Endometrial microvascular endothelial cells (primary cell): ENCODE measurements around the gene S1PR1. TPM values are rescaled to one million over a fixed set of nuclear protein-coding genes. Genes with fewer than 3 reads are reported as not detected.
"Not testable (repeated sequence)": the region's sequence is repeated elsewhere in the genome, so short reads cannot be mapped to it uniquely, and the experiment has no call there.

Experiments
- in situ Hi-C: cut with HindIII; loops from 2 replicates; pipeline ENCODE4 v1.10.0; 2017; ENCODE audit warnings: low sequenced_read_pairs, low pct_unique_long_range_greater_than_20kb; ENCODE audit errors: inconsistent ontology term
- total RNA-seq: library from RNA; depleted of rRNA; stranded (reverse); fragments of >200 nt; gene quantifications from one replicate; pipeline ENCODE4 v1.2.3, GENCODE V29; 2015; ENCODE audit errors: inconsistent ontology term

Gene S1PR1
- 332 TPM for total RNA-seq

DNA sequence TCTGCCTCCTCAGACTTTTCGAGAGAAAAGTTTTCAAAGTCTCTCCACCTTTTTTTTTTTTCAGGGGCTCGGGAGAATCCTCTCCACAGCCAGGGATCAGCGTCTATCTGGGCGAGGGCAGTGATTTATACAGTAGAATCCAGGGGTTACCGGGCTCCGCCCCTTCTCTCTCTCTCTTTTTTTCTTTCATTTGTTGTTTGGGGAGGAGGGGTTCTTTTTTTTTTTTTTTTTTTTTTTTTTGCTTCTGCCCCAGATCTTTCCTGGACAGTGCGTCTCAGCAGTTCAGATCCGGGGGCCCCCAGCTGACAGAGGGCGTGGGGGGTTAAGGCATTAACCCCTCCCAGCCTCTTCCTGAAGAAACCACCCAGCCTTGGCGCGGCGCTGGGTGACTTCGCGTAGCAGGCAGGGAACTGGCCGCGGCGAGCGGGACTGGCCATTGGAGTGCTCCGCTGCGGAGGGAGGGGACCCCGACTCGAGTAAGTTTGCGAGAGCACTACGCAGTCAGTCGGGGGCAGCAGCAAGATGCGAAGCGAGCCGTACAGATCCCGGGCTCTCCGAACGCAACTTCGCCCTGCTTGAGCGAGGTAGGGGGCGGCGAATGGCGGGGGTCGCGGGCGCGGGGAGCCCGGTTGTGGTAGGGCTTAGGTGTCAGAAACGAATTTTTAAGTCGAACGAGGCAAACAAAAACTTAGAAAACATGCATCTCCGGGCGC, at the start of gene S1PR1:
Gene S1PR1 (plus strand): TSS at position 504 of the 713 bp plus-strand sequence. CDS start 1,966 bp downstream, outside the sequence.
- in situ Hi-C loops: no loop called here

DNA sequence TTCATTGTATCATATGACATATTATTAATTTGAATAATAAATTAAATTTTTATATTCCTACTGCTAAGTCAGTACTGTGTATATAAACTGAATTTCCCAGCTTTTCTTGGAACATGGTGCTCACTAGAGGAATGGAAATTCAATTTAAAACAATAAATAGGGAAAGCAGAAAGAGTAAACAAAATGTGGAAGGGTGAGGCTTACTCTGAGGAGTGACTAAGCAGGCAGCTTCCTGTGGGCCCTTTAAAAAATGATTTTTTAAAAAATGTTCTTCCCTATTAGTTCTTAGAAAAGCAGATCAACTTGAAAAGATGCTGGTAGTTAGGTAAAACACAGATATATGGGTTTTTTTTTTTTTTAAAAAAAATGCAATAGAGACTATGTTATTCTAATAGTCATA, 49.5 kb upstream of the S1PR1 start:
- in situ Hi-C loops: no loop called here

- in situ Hi-C loops: no loop called here
These were observed 48.5 kb upstream of the S1PR1 start for GRCh38 chr1:101188331-101188730.

- in situ Hi-C loops: not testable (repeated sequence)
These were observed 47.9 kb upstream of the S1PR1 start for GRCh38 chr1:101188968-101189367.

DNA sequence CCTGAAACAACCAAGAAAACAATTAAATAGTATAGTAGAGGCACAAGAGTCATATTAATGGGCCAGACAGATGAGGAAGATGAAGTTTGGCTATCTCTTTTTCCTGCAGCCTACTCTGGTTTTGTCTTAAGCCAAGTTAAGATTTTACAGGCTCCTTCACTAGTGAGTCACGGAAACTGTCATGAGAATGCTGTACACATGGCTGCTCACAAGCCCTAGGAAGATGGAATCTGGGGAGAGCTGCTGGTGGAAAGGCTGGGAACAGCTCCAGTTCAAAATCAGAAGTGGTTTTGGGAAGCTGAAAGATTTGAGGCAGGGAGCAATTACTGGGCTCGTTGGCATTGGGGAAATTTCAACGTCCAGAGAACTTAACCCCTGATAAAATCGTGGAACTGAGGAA, 46.4 kb upstream of the S1PR1 start:
- in situ Hi-C loops: no loop called here

GRCh38 chr1:101191049-101191448, 45.8 kb upstream of the S1PR1 start:
- in situ Hi-C loops: no loop called here

DNA sequence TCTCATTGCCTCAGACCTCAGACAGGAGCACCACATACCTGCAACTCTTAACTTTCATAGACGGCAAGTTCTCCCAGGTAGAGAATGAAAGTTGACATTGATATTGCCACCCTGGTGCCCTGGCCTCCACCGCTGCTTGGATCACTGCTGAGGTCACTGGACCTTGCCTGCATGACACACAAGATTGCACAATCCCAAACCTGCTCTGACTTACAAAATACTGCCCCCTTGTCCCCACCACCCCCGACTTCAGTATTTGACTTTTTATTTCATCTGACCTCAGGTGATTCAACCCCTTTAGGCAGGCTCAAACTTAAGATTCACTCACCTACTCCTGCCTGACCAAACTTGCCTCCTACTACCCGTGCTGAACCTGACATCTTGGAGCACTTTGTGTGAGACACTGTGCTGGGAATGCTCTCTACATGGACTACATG, 43.1 kb upstream of the S1PR1 start:
- in situ Hi-C loops: no loop called here

DNA sequence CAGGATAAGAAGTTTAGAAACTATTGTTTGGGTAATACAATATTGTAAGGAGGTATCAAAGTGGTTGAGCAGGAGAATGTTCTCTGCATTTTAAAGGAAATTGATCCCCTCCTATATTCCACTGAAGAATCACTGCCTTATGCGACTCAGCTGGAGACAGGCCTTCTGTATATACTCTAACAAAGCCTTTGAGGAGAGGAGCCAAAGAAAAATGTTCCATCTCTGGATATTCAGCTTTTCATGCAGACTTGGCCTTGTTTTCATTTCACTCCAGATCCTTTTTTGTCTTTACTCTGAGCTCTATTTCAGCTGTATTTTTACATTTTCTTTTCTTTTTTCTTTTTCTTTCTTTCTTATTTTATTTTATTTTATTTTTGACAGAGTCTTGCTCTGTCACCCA, 42.1 kb upstream of the S1PR1 start:
- in situ Hi-C loops: no loop called here

DNA sequence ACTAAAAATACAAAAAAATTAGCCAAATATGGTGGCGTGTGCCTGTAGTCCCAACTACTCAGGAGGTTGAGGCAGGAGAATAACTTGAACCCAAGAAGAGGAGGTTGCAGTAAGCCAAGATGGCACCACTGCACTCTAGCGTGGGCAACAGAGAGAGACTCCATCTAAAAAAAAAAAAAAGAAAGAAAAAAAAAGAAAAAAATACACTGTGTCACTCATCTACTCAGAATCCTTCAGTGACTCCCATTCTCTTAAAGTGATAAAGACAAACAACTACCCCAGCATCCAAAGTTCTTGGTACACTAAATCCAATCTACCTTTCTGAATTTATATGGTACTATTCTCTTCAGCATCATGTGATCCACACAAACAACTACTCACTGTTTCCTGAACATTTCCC, 40.2 kb upstream of the S1PR1 start:
- in situ Hi-C loops: no loop called here

DNA sequence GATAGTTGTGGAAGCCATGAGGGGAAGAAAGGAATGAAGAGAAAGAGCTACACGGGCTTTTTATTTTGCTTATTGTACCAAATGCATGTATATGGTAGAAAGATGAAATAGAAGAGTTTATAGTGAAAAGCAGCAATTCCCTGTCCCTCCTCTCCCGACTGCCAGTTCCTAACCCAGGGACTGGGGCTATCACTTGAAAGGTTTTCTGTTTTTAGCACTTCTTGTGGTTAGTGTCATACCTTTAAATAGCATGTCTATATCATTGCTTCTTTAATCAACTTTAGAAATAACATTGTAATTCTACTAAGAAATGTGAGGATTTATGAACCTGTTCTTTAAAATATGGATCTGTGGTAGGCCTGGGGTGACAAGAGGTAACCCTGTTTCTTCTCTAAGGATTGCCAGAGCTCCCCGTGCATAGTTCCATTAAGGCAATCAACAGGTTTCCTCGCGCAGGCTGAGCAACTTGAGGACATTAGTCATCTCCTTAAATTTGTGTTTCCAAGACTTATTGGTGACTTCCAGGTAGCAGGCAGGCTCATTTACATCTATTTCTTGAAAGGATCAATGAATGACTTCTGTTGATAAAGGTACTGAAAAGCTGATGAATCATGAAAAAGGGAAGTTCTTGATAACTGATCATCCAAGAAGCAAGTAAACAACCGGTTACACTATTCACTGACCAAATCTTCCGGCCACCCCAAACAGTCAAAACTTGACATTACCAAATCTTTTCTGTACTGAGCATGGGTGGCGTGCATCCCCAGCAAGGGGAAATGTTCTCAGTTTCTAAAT, 37.8 kb upstream of the S1PR1 start:
- in situ Hi-C loops: no loop called here

DNA sequence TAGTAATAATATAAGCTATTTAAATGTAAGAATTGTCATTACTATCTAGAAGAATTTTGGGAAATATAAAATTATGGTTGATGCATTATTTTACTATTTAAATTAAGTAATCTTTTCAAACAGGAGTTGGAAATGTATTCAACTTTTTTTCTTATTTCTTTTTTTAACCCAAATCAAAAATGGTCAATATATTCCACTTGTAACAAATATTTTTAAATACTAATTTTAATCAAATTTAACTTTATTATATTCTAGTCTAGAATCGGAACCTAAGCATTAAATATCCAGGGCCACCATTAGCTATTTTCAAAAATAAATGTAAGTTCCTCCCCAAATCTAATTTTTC, 37.2 kb upstream of the S1PR1 start:
- in situ Hi-C loops: no loop called here

- in situ Hi-C loops: no loop called here
These were observed 36.3 kb upstream of the S1PR1 start for GRCh38 chr1:101200513-101200912.

DNA sequence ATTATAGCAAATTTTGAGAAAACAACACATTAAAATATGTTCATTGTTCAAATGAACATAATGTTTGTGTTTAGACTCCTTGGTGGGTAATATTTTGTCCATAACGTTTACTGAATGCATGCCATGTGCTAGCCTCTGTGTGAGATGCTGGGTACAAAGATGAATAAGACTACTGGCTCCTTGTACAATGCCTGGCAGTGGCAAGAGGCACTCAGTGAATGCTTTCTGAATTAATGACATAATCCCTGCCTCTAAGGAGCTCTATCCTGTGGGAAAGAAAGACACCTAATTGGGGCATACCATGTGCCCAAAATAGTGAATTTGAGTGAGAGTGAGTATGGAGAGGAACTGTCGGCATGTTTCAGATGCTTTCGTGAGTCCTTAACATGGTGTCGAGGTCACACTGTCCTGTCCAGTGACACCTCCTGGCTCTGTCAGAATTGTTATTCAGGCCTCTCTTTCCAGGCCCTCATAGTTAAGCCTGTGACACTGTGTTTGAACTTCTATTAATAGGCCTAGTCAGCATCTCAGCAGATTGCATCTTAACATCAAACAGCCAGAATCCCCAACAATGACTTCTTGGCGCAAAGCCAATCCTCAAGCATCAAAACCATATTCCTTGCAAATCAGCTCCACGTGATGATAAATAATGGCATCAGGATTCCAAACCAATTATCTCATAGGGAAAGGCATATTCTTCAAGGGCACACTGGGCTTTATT, 32.8 kb upstream of the S1PR1 start:
- in situ Hi-C loops: no loop called here

- in situ Hi-C loops: no loop called here
These were observed 31.4 kb upstream of the S1PR1 start for GRCh38 chr1:101205457-101205856.

DNA sequence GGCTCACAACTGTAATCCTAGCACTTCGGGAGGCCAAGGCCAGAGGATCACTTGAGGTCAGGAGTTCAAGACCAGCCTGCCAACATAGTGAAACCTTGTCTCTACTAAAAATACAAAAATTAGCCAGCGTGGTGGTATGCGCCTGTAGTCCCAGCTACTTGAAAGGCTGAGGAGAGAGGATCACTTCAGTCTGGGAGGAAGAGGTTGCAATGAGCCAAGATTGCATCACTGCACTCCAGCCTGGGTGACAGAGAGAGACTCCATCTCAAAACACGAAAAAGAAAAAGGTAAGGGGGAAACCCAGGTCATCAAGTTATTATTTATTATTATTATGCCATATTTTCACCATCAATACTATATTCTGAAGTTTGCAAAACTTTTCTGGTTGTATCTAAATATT, 30.7 kb upstream of the S1PR1 start:
- in situ Hi-C loops: not testable (repeated sequence)

- in situ Hi-C loops: not testable (repeated sequence)
These were observed 29.5 kb upstream of the S1PR1 start for GRCh38 chr1:101207271-101207670.

GRCh38 chr1:101207891-101208290, 28.9 kb upstream of the S1PR1 start:
- in situ Hi-C loops: no loop called here

- in situ Hi-C loops: no loop called here
These were observed 21.3 kb upstream of the S1PR1 start for GRCh38 chr1:101215363-101216011.

DNA sequence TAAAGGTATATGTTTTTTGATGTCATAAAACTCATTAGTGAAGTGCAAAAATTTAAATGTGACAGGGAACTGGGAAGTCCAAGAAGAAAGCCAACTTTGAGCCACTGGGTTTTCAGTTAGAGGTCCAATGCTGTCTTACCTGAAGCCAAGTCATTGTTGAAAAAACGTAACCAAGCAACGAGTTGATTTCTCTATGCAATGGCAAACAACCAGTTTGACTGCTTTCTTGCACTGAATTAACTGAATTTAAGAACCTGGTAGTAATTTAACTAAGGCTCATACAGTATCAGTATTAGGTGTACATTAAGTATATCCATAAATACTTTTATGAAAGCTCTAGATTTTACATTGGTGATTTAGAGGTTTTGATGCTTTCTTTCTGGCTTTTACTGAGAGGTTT, 20.2 kb upstream of the S1PR1 start:
- in situ Hi-C loops: no loop called here
